C4-2B (cell line): Measurements from ENCODE around the gene GDAP2.

Source experiments
- H3K27ac ChIP-seq: fragments of 450-650 bp; 2 replicates; pipeline ENCODE4 v1.5.1; 2017
- CTCF ChIP-seq: fragments of 450-650 bp; conservative IDR thresholded peaks from 2 replicates; pipeline ENCODE4 v1.5.1; 2017; ENCODE audit warnings: mild to moderate bottlenecking
- ZFX ChIP-seq: fragments of 450-650 bp; IDR thresholded peaks from 2 replicates; pipeline ENCODE4 v1.6.1; 2017

GDAP2 gene

DNA sequence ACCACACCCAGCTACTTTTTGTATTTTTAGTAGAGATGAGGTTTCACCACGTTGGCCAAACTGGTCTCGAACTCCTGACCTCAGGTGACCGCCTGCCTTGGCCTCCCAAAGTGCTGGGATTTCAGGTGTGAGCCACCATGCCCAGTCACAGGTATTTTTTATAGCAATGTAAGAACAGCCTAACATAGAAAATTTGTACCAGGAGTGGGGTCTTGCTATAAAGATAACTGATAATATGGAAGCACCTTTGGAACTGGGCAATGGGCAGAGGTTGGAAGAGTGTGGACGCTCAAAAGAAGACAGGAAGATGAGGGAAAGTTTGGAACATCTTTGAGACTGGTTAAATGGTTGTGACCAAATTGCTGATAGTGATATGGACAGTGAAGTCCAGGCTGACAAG, 99.2 kb downstream of the GDAP2 start:
- TF ChIP-seq ZFX (no peak), CTCF (no peak)
- no peak overlapping the region for H3K27ac ChIP-seq

DNA sequence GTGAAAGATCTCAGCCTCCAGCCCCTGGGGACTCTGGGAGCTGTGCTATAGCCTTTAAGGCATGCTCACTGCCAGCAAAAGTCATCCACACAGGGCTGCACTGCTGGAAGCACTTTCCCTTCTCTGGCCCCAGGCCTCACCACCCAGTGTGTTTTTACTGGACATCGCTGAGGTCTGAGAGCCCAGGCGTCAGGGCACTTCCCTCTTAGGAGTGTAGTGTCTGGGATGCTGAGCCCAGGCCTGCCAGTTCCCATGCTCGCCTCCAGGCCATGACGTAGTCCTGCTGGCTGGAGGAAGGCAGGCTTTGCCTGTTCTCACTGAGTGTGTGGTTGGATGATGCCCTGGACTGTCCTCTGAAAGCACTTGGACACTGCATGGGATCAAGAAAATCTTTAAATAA, 101.2 kb downstream of the GDAP2 start:
- TF ChIP-seq ZFX (no peak), CTCF (no peak)
- H3K27ac ChIP-seq: no peak overlapping the region

GRCh38 chr1:117826540-117827078, 102.8 kb downstream of the GDAP2 start:
- H3K27ac ChIP-seq: no peak overlapping the region
- TF ChIP-seq CTCF (no peak), ZFX (no peak)

DNA sequence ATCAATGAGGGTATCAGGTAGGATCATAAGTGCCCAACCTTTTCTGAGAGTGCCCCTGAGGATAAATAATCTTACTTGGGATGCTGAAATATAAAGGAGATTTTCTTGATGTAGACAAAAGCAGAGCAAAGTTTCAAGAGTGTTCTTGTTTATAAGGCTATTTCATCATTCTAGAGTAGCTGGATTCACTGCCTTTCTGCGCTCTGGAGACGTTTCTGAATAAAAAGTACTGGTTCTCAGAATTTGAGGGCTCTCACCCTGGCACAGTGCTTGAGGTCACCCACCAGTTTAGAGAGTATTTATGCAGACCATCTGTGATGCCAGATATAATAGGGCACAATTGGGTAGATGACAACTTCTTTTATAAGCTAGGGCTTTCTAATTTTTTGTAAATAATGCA, 103.3 kb downstream of the GDAP2 start:
- no peak overlapping the region for H3K27ac ChIP-seq
- TF ChIP-seq CTCF (no peak), ZFX (no peak)

DNA sequence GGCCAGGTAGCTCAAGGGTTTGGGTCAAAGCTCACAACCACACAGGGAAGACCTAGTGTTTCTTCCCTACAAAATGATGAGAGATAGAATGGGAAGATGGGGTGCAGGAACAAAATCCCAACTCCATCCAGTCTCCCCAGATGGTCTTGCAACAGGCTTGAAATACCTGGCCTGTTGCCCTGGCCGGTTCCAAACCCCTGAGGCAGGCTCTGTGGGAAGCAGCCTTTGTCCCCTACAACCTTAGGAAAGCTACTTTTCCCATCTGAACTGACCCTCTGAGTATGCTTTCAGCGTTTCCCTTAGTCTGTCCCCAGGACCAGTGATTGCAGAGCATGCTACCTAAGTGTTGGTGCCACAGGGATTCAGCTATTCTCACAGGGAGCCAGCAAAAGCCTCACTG, 104.0 kb downstream of the GDAP2 start:
- H3K27ac ChIP-seq: no peak overlapping the region
- TF ChIP-seq CTCF: no peak
- TF ChIP-seq ZFX: no peak

- no peak overlapping the region for H3K27ac ChIP-seq
- TF ChIP-seq ZFX: no peak
- TF ChIP-seq CTCF: no peak
Measured at GRCh38 chr1:117824616-117825015, 104.8 kb downstream of the GDAP2 start.

DNA sequence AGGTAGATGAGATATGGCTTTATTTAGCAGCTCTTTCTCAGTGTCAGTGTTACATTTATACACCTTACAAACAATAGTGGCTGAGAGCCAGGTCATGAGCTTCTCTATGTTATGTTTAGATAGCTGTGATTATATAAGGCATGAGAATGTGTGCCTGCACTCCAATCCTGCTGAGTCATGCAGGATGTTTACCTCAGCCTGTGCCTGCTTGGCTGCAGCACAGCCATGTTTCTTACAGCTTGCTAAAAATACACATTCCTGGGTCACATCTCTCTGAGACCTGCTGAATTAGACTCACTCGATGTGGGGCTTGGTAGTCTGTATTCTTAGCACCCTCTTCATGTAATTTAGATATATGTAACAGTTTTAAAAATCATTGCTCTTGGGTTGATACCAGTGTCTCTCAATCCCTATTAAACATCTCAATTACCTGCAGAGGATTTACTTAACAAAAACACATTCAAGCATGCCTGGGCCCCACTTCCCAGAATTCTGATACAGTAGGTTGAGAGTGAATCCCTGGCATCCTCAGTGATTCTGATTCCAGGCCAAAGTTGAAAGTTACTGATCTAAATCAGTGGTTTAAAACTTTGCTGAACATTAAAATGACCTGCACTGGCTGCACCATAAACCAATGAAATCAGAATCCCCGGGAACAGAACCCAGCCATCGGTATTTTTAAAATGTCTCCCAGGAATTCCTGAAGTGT, 107.5 kb downstream of the GDAP2 start:
- H3K27ac ChIP-seq: no peak overlapping the region
- TF ChIP-seq CTCF (no peak), ZFX (no peak)
